ENCODE measurements around the gene CLN6. TPM values are rescaled to one million over a fixed set of nuclear protein-coding genes. Genes with fewer than 3 reads are reported as not detected.
"Not testable (repeated sequence)": the region's sequence is repeated elsewhere in the genome, so short reads cannot be mapped to it uniquely, and the experiment has no call there.

The CLN6 gene
- total and polyA plus RNA-seq, 8 donors: 6.4 to 151 (median 17.3) TPM

- peak overlapping the region; percentile 75 to 91 (median 88) for H3K4me3 ChIP-seq
- peak overlapping the region in 4 of 5 donors; percentile 84 to 93 (median 86) for H3K27ac ChIP-seq
- no peaks in the 10 kb centered on the region for H3K36me3 ChIP-seq
- no peaks in the 10 kb centered on the region for H3K9me3 ChIP-seq
- H3K27me3 ChIP-seq: no peaks in the 10 kb centered on the region
- TF ChIP-seq EP300 (IDR thresholded peaks at IDR 0.05) (no peak), POLR2A (IDR thresholded peaks at IDR 0.05) (no peak), CTCF (IDR thresholded peaks at IDR 0.05) (no peak), POLR2AphosphoS5 (IDR thresholded peaks at IDR 0.05) (no peak)
- 51 to 57% (median 55%) methylated on average over 20 of the region's 20 CpGs for WGBS, 5 donors
- DNase-seq: peak; percentile 26 to 54
- intact Hi-C loops (cut with DNase I; ENCODE audit: low total_unique reads): no loop called here
- peaks cover 16 to 52% (median 34%) of the 10 kb centered on the region in 4 donors for H3K4me1 ChIP-seq
These were observed 901 bp upstream of the CLN6 start for GRCh38 chr15:68230157-68231100.

GRCh38 chr15:68228971-68229385, 550 bp downstream of the CLN6 start:
- Histone ChIP-seq H3K27me3 (no peaks in the 10 kb centered on the region), H3K4me3 (peak overlapping the region; percentile 75 to 91 (median 88)), H3K4me1 (peaks cover 16 to 44% (median 31%) of the 10 kb centered on the region in 4 donors), H3K27ac (peak overlapping the region; percentile 84 to 93 (median 88)), H3K9me3 (no peaks in the 10 kb centered on the region), H3K36me3 (no peaks in the 10 kb centered on the region)
- intact Hi-C loops (cut with DNase I; ENCODE audit: low total_unique reads): no loop called here
- 0% methylated on average over 9 to 39 of the region's 39 CpGs for WGBS, 5 donors
- no peak for DNase-seq
- TF ChIP-seq POLR2A (IDR thresholded peaks at IDR 0.05): no peak
- no peak for TF ChIP-seq CTCF (IDR thresholded peaks at IDR 0.05)
- TF ChIP-seq EP300 (IDR thresholded peaks at IDR 0.05): no peak
- TF ChIP-seq POLR2AphosphoS5 (IDR thresholded peaks at IDR 0.05): no peak

- WGBS, 5 donors: 30 to 42% (median 33%) methylated on average over 25 of the region's 25 CpGs
- peak; percentile 13 to 19 for DNase-seq
- H3K27ac ChIP-seq: peak overlapping the region in 3 of 5 donors; percentile 85 to 93 (median 88)
- H3K36me3 ChIP-seq: no peaks in the 10 kb centered on the region
- H3K4me3 ChIP-seq: peak overlapping the region; percentile 75 to 91 (median 88)
- H3K9me3 ChIP-seq: no peaks in the 10 kb centered on the region
- intact Hi-C loops (cut with DNase I; ENCODE audit: low total_unique reads): no loop called here
- peaks cover 16 to 37% (median 31%) of the 10 kb centered on the region in 4 donors for H3K4me1 ChIP-seq
- H3K27me3 ChIP-seq: no peaks in the 10 kb centered on the region
- TF ChIP-seq CTCF (IDR thresholded peaks at IDR 0.05) (no peak), POLR2AphosphoS5 (IDR thresholded peaks at IDR 0.05) (no peak), EP300 (IDR thresholded peaks at IDR 0.05) (no peak), POLR2A (IDR thresholded peaks at IDR 0.05) (no peak)
These were observed 1.2 kb downstream of the CLN6 start for GRCh38 chr15:68228143-68228970.

- intact Hi-C loops (cut with DNase I; ENCODE audit: low total_unique reads): no loop called here
- DNase-seq: no peak
- no peaks in the 10 kb centered on the region for H3K36me3 ChIP-seq
- H3K4me1 ChIP-seq: peaks cover 16 to 34% (median 30%) of the 10 kb centered on the region in 4 donors
- peak overlapping the region in 3 of 4 donors; percentile 75 to 91 (median 88) for H3K4me3 ChIP-seq
- H3K27me3 ChIP-seq: no peaks in the 10 kb centered on the region
- 69 to 79% (median 74%) methylated on average over 9 of the region's 9 CpGs for WGBS, 5 donors
- H3K27ac ChIP-seq: peak overlapping the region in 1 of 5 donors; percentile 93
- no peaks in the 10 kb centered on the region for H3K9me3 ChIP-seq
- no peak for TF ChIP-seq POLR2AphosphoS5 (IDR thresholded peaks at IDR 0.05)
- TF ChIP-seq CTCF (IDR thresholded peaks at IDR 0.05): no peak
- TF ChIP-seq EP300 (IDR thresholded peaks at IDR 0.05): no peak
- no peak for TF ChIP-seq POLR2A (IDR thresholded peaks at IDR 0.05)
These were observed 1.8 kb downstream of the CLN6 start for GRCh38 chr15:68227643-68228142.

GRCh38 chr15:68225442-68225841, 4.1 kb downstream of the CLN6 start:
- intact Hi-C loops (cut with DNase I; ENCODE audit: low total_unique reads): not testable (repeated sequence)
- H3K4me1 ChIP-seq: peaks cover 16 to 33% (median 26%) of the 10 kb centered on the region in 4 donors
- 92 to 99% (median 96%) methylated on average over 4 of the region's 4 CpGs for WGBS, 5 donors

More at GRCh38 chr15:68225442-68225841, 4.1 kb downstream of the CLN6 start:
- not testable (repeated sequence) for H3K4me3 ChIP-seq, H3K27me3 ChIP-seq, H3K9me3 ChIP-seq, H3K27ac ChIP-seq, H3K36me3 ChIP-seq
- DNase-seq: peak in 1 of 2 donors; percentile 1

All from stomach (tissue), 9 donors.